Mucosa of descending colon (tissue), 3 donors: ENCODE results near the gene E2F3. TPM values are rescaled to one million over a fixed set of nuclear protein-coding genes. Genes with fewer than 3 reads are reported as not detected.

Experiments
- ATAC-seq: fragments of 200-7000 bp; cut with Tn5 transposase; one replicate; pipeline ENCODE4 v1.9.1; 2020; ENCODE audit warnings: mild to moderate bottlenecking, moderate library complexity
- DNase-seq, 3 donors: peaks; one replicate each; pipeline ENCODE4 v3.0.0-alpha.2; 2020
- H3K36me3 ChIP-seq: fragments of 200-600 bp; one replicate; pipeline ENCODE4 v1.8.0; 2021; ENCODE audit warnings: low read depth, mild to moderate bottlenecking
- H3K4me1 ChIP-seq: fragments of 200-600 bp; one replicate; pipeline ENCODE4 v1.8.0; 2021; ENCODE audit warnings: low read depth, mild to moderate bottlenecking
- H3K4me3 ChIP-seq: fragments of 200-600 bp; one replicate; pipeline ENCODE4 v1.8.0; 2021; ENCODE audit warnings: mild to moderate bottlenecking
- H3K9me3 ChIP-seq: fragments of 200-600 bp; one replicate; pipeline ENCODE4 v1.8.0; 2021; ENCODE audit warnings: mild to moderate bottlenecking
- intact Hi-C, 2 donors: fragments of 100-400 bp; cut with DNase I in 1 of 2; cut with micrococcal nuclease in 1 of 2; formaldehyde crosslinking; loops; one replicate each; pipeline versions ENCODE4 v1.11.0 to v1.11.1; 2022; cut with DNase I, micrococcal nuclease
- total RNA-seq, 3 donors: library from RNA; stranded (reverse); fragmentation: NEBNext Ultra II Directional in 2 of 3; extraction: Animal tissue kit (Norgen Biotek cat#: 25700) in 2 of 3; gene quantifications; one replicate each; pipeline versions ENCODE4 v1.2.1 to v1.2.4, GENCODE V29; 2021 to 2023
- TF ChIP-seq, protein P1 (sequence below): fragments of 200-600 bp; IDR thresholded peaks from one replicate; pipeline ENCODE4 v1.8.0; 2022; ENCODE audit warnings: antibody characterized with exemption, mild to moderate bottlenecking
- donor health status: DM: no; HTN: no; CAD: no; lungs with moderate emphysema.
- donor health status: DM: no; HTN: no; CAD: no.
- donor health status: DM: no; HTN: yes; CAD: no.

E2F3 gene
- total RNA-seq, 3 donors from 2014 or later: 7.6 to 10.0 (median 7.9) TPM

DNA sequence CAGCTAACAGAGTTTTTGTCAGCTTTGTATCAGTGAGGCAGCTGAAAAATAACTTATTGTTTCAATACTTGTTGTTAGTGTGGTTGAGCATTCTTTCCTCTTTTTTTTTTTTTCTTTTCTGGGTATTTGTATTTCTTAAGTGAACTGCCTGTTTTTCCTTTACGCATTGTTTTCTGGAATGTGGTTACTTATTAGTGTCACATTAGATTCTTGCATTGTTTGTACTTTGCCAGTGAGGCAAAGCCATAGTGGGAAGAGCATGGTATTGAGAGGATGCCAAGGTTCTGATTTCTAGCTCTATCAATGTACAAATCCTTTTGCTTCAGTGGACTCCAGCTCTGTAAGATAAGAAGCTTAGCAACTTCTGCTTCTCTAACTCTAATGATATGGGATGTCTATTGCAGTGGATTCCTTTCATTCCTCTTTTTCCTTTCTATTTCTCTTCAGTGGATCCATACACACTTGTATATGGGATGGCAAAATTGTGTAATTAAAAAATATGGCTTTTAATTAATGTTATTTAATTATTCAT, 136.5 kb downstream of the E2F3 start:
- H3K4me3 ChIP-seq: no peak overlapping the region
- DNase-seq: no peak
- TF ChIP-seq, protein P1, sequence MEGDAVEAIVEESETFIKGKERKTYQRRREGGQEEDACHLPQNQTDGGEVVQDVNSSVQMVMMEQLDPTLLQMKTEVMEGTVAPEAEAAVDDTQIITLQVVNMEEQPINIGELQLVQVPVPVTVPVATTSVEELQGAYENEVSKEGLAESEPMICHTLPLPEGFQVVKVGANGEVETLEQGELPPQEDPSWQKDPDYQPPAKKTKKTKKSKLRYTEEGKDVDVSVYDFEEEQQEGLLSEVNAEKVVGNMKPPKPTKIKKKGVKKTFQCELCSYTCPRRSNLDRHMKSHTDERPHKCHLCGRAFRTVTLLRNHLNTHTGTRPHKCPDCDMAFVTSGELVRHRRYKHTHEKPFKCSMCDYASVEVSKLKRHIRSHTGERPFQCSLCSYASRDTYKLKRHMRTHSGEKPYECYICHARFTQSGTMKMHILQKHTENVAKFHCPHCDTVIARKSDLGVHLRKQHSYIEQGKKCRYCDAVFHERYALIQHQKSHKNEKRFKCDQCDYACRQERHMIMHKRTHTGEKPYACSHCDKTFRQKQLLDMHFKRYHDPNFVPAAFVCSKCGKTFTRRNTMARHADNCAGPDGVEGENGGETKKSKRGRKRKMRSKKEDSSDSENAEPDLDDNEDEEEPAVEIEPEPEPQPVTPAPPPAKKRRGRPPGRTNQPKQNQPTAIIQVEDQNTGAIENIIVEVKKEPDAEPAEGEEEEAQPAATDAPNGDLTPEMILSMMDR: no peak
- ATAC-seq: no peak
- peaks cover 6% of the 10 kb centered on the region for H3K4me1 ChIP-seq
- no peaks in the 10 kb centered on the region for H3K9me3 ChIP-seq
- intact Hi-C loops: no loop called here
- no peaks in the 10 kb centered on the region for H3K36me3 ChIP-seq

DNA sequence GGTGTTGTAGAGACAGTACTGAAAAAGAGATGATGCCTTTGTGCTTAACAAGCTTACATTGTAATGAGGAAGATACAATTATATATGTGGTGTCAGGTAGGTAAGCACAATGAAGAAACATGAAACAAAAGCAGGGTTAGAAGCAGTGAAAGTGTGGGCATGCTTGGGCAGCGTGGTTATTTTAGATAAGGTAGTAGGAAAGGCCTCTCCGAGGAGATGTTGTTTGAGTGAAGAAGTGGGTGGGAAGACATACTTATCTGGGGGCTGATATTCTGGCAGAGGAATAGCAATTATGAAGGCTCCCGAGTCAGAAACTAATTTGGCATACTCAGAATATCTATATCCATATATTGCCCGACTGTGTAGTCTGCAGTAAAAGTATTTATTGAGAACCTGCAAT, 137.2 kb downstream of the E2F3 start:
- DNase-seq (no peak), ATAC-seq (no peak)
- Histone ChIP-seq H3K36me3 (no peaks in the 10 kb centered on the region), H3K9me3 (no peaks in the 10 kb centered on the region), H3K4me3 (no peak overlapping the region), H3K4me1 (peaks cover 6% of the 10 kb centered on the region)
- intact Hi-C loops: no loop called here
- TF ChIP-seq, protein P1: no peak

GRCh38 chr6:20539387-20539786, 137.7 kb downstream of the E2F3 start:
- TF ChIP-seq, protein P1: no peak
- H3K4me3 ChIP-seq: no peak overlapping the region
- no peaks in the 10 kb centered on the region for H3K9me3 ChIP-seq
- no peak for ATAC-seq
- DNase-seq: no peak
- H3K36me3 ChIP-seq: no peaks in the 10 kb centered on the region
- intact Hi-C loops: no loop called here
- peaks cover 6% of the 10 kb centered on the region for H3K4me1 ChIP-seq

DNA sequence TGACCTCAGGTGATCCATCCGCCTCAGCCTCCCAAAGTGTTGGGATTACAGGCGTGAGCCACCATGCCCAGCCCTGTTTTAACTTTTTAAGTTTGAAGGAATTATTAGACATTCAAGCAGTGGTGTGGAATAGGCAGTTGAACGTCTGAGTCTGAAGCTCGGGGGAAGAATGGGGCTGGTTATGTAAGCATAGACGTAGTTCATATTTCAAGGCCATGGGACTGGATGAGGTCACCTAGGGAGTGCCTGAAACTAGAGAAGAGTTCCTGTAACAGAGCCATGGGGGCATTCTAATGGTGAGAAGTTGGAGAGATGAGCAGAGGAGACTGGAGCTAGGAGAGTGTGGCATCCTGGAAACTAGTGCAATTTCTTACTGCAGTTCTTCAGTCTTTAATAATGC, 139.0 kb downstream of the E2F3 start:
- no peak for DNase-seq
- H3K4me3 ChIP-seq: no peak overlapping the region
- no peak for ATAC-seq
- no peaks in the 10 kb centered on the region for H3K9me3 ChIP-seq
- no peaks in the 10 kb centered on the region for H3K4me1 ChIP-seq
- intact Hi-C loops: no loop called here
- TF ChIP-seq, protein P1: no peak
- H3K36me3 ChIP-seq: no peaks in the 10 kb centered on the region

GRCh38 chr6:20541382-20541781, 139.7 kb downstream of the E2F3 start:
- intact Hi-C loops: no loop called here
- DNase-seq: no peak
- no peak for ATAC-seq
- H3K4me1 ChIP-seq: no peaks in the 10 kb centered on the region
- H3K4me3 ChIP-seq: no peak overlapping the region
- TF ChIP-seq, protein P1: no peak
- no peaks in the 10 kb centered on the region for H3K9me3 ChIP-seq
- H3K36me3 ChIP-seq: no peaks in the 10 kb centered on the region
